Liver (tissue), 9 donors: ENCODE data around the gene ARPC1A. TPM values are rescaled to one million over a fixed set of nuclear protein-coding genes. Genes with fewer than 3 reads are reported as not detected.
A peak's percentile ranks its signal among the peaks of the same experiment; 100 is the strongest.

Experiments
- DNase-seq: peaks from one replicate; pipeline ENCODE4 v3.0.0-alpha.2; 2017; ENCODE audit warnings: low spot score
- H3K27ac ChIP-seq, 2 donors: one replicate each; pipeline ENCODE4 v1.7.0; 2013; ENCODE audit warnings: inconsistent platforms in 2 of 2, low read length in 2 of 2, control low read depth in 1 of 2, low read depth in 1 of 2, mild to moderate bottlenecking in 1 of 2
- H3K27me3 ChIP-seq, 4 donors: one replicate each; pipeline versions ENCODE4 v1.6.1 to v1.7.0; 2013; ENCODE audit warnings: low read length in 3 of 4, inconsistent platforms in 1 of 4, mild to moderate bottlenecking in 1 of 4, moderate library complexity in 1 of 4; ENCODE audit not compliant: control insufficient read depth in 4 of 4, insufficient read depth in 4 of 4
- H3K36me3 ChIP-seq, 4 donors: one replicate each; pipeline versions ENCODE4 v1.6.1 to v1.7.0; 2013; ENCODE audit warnings: low read length in 3 of 4, mild to moderate bottlenecking in 3 of 4, low read depth in 1 of 4, moderate library complexity in 1 of 4; ENCODE audit not compliant: control insufficient read depth in 4 of 4, insufficient read depth in 3 of 4
- H3K4me1 ChIP-seq, 4 donors: one replicate each; pipeline versions ENCODE4 v1.6.1 to v1.7.0; 2013; ENCODE audit warnings: low read length in 3 of 4, mild to moderate bottlenecking in 3 of 4, moderate library complexity in 1 of 4; ENCODE audit not compliant: control insufficient read depth in 4 of 4, insufficient read depth in 4 of 4
- H3K4me3 ChIP-seq, 3 donors: one replicate each; pipeline versions ENCODE4 v1.6.1 to v1.7.0; 2013; ENCODE audit warnings: low read length in 3 of 3, control low read depth in 1 of 3, low read depth in 1 of 3, mild to moderate bottlenecking in 1 of 3
- H3K9ac ChIP-seq, 2 donors: one replicate each; pipeline ENCODE4 v1.7.0; 2013; ENCODE audit warnings: low read length in 2 of 2, mild to moderate bottlenecking in 2 of 2, moderate library complexity in 2 of 2, control low read depth in 1 of 2, low read depth in 1 of 2
- H3K9me3 ChIP-seq, 4 donors: one replicate each; pipeline versions ENCODE4 v1.6.1 to v1.7.0; 2013; ENCODE audit warnings: low read length in 3 of 4; ENCODE audit not compliant: control insufficient read depth in 4 of 4
- EGR1 ChIP-seq, 2 donors: IDR thresholded peaks; 2 replicates each; pipeline ENCODE4 v1.6.1; 2016 to 2018; ENCODE audit warnings: antibody characterized with exemption in 2 of 2, low read depth in 2 of 2
- FOXA1 ChIP-seq: IDR thresholded peaks from 2 replicates; pipeline ENCODE4 v1.6.1; 2016; ENCODE audit warnings: antibody characterized with exemption
- HNF4A ChIP-seq, 2 donors: conservative IDR thresholded peaks; 2 replicates each; pipeline ENCODE4 v1.6.1; 2016; ENCODE audit warnings: antibody characterized with exemption in 2 of 2, mild to moderate bottlenecking in 2 of 2
- JUND ChIP-seq, 2 donors: IDR thresholded peaks; 2 replicates each; pipeline ENCODE4 v1.6.1; 2016; ENCODE audit warnings: antibody characterized with exemption in 2 of 2
- NR2F2 ChIP-seq: IDR thresholded peaks from 2 replicates; pipeline ENCODE4 v1.6.1; 2016; ENCODE audit warnings: antibody characterized with exemption
- RAD21 ChIP-seq, 2 donors: IDR thresholded peaks; 2 replicates each; pipeline ENCODE4 v1.6.1; 2016; ENCODE audit warnings: antibody characterized with exemption in 2 of 2, mild to moderate bottlenecking in 2 of 2
- RXRA ChIP-seq, 2 donors: IDR thresholded peaks; 2 replicates each; pipeline ENCODE4 v1.6.1; 2017 to 2018; ENCODE audit warnings: antibody characterized with exemption in 2 of 2, mild to moderate bottlenecking in 1 of 2
- SP1 ChIP-seq: IDR thresholded peaks from 2 replicates; pipeline ENCODE4 v1.6.1; 2018; ENCODE audit warnings: antibody characterized with exemption, mild to moderate bottlenecking
- TAF1 ChIP-seq: conservative IDR thresholded peaks from 2 replicates; pipeline ENCODE4 v1.6.1; 2016; ENCODE audit warnings: antibody characterized with exemption, mild to moderate bottlenecking
- YY1 ChIP-seq: IDR thresholded peaks from 2 replicates; pipeline ENCODE4 v1.6.1; 2016; ENCODE audit warnings: antibody characterized with exemption, mild to moderate bottlenecking
- WGBS: extraction: QIAGEN DNeasy Blood & Tissue Kit; methylation state at CpG from one replicate; pipeline ENCODE4 v1.1.7; 2013; 5-methylcytosine and 5-hydroxymethylcytosine counted together
- polyA plus RNA-seq, 2 donors: library from polyadenylated mRNA; stranded (reverse) in 1 of 2; unstranded in 1 of 2; fragments of 200-250 nt in 1 of 2; fragments of >200 nt in 1 of 2; fragmentation: Nextera tagmentation in 1 of 2; extraction: Ambion mirVana in 1 of 2; gene quantifications; one replicate each; pipeline versions ENCODE4 v1.2.1 to v1.2.3, GENCODE V29; 2013 to 2015
- total RNA-seq, 2 donors: library from RNA; depleted of rRNA; stranded (reverse); fragments of >200 nt; gene quantifications; one replicate each; pipeline ENCODE4 v1.2.3, GENCODE V29; 2014
- TF ChIP-seq, protein P1 (sequence below): fragments of 150-350 bp; IDR thresholded peaks from 2 replicates; pipeline ENCODE4 v1.5.1; 2017; ENCODE audit warnings: improper control_type of control experiment, low read depth, low read length; ENCODE audit not compliant: missing input control
- TF ChIP-seq, protein P2 (sequence below): IDR thresholded peaks from 2 replicates; pipeline ENCODE4 v1.6.1; 2016; ENCODE audit warnings: antibody characterized with exemption
- TF ChIP-seq, protein P3 (sequence below): IDR thresholded peaks from 2 replicates; pipeline ENCODE4 v1.6.1; 2016; ENCODE audit warnings: antibody characterized with exemption
- donor health status: healthy.
- donor health status: healthy.
- donor health status: healthy.
- donor health status: healthy.
- donor health status: healthy.

The ARPC1A gene
- total and polyA plus RNA-seq, 4 donors: 46.7 to 84.0 (median 60.8) TPM

DNA sequence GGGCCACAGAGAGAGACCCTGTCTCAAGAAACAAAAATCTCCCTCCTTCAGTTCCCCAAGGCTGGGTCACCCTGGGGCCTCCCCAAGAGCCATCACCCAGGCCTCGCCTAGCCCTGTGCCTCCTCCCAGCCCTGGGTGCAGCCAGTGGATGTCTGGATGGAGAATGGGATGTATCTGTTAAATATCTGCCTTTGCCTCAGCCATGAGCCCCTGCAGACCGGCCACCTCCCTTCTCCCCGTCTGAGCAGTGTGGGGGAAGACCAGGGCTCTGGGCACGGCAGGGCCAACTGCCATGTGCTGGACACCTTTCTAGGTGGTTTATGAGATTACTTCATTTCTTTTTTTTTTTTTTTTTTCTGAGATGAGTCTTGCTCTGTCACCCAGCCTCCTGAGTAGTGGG lies 58.8 kb downstream of the ARPC1A start:
- TF ChIP-seq YY1 (no peak), SP1 (no peak), TAF1 (no peak), FOXA1 (no peak), NR2F2 (no peak), EGR1 (IDR thresholded peaks at IDR 0.05; ENCODE audit: low read depth in 2 of 2) (no peak), JUND (IDR thresholded peaks at IDR 0.05) (no peak), RXRA (IDR thresholded peaks at IDR 0.05) (no peak)
- TF ChIP-seq, protein P1, sequence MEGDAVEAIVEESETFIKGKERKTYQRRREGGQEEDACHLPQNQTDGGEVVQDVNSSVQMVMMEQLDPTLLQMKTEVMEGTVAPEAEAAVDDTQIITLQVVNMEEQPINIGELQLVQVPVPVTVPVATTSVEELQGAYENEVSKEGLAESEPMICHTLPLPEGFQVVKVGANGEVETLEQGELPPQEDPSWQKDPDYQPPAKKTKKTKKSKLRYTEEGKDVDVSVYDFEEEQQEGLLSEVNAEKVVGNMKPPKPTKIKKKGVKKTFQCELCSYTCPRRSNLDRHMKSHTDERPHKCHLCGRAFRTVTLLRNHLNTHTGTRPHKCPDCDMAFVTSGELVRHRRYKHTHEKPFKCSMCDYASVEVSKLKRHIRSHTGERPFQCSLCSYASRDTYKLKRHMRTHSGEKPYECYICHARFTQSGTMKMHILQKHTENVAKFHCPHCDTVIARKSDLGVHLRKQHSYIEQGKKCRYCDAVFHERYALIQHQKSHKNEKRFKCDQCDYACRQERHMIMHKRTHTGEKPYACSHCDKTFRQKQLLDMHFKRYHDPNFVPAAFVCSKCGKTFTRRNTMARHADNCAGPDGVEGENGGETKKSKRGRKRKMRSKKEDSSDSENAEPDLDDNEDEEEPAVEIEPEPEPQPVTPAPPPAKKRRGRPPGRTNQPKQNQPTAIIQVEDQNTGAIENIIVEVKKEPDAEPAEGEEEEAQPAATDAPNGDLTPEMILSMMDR: no peak
- TF ChIP-seq, protein P2, sequence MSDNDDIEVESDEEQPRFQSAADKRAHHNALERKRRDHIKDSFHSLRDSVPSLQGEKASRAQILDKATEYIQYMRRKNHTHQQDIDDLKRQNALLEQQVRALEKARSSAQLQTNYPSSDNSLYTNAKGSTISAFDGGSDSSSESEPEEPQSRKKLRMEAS: no peak
- TF ChIP-seq, protein P3, sequence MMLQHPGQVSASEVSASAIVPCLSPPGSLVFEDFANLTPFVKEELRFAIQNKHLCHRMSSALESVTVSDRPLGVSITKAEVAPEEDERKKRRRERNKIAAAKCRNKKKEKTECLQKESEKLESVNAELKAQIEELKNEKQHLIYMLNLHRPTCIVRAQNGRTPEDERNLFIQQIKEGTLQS: no peak
- no peak overlapping the region for H3K27ac ChIP-seq
- 93% methylated on average over 4 of the region's 4 CpGs for WGBS
- no peak overlapping the region for H3K4me3 ChIP-seq
- peaks cover 0 to 21% (median 2%) of the 10 kb centered on the region in 4 donors for H3K36me3 ChIP-seq
- DNase-seq: no peak
- no peaks in the 10 kb centered on the region for H3K9me3 ChIP-seq
- H3K9ac ChIP-seq: no peak overlapping the region
- no peaks in the 10 kb centered on the region for H3K27me3 ChIP-seq
- H3K4me1 ChIP-seq: peaks cover 13 to 23% (median 17%) of the 10 kb centered on the region in 4 donors

DNA sequence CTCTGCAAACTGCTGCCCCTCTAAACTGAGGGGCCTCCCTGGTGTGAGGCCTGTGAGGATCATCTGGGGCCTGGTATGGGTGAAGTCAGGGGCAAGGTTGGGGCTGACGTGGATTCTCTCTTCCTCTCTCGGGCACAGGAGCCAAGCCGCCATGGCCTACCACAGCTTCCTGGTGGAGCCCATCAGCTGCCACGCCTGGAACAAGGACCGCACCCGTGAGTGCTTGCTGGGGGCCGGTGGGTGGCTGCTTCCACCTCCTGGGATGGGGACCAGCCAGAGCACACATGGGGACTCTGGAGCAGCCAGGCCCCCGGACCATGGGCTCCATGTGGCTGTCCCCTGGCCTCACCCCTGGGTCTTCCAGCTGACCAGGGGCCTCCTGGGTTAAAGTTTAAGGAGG lies 59.9 kb downstream of the ARPC1A start:
- Histone ChIP-seq H3K27ac (no peak overlapping the region), H3K4me3 (no peak overlapping the region), H3K27me3 (no peaks in the 10 kb centered on the region), H3K9ac (no peak overlapping the region), H3K9me3 (no peaks in the 10 kb centered on the region), H3K4me1 (peaks cover 11 to 15% (median 13%) of the 10 kb centered on the region in 4 donors), H3K36me3 (peaks cover 0 to 27% (median 4%) of the 10 kb centered on the region in 4 donors)
- DNase-seq: no peak
- 83% methylated on average over 8 of the region's 8 CpGs for WGBS
- TF ChIP-seq RXRA (IDR thresholded peaks at IDR 0.05): no peak
- TF ChIP-seq HNF4A (conservative IDR thresholded peaks at IDR 0.05): no peak
- no peak for TF ChIP-seq JUND (IDR thresholded peaks at IDR 0.05)
- no peak for TF ChIP-seq NR2F2

DNA sequence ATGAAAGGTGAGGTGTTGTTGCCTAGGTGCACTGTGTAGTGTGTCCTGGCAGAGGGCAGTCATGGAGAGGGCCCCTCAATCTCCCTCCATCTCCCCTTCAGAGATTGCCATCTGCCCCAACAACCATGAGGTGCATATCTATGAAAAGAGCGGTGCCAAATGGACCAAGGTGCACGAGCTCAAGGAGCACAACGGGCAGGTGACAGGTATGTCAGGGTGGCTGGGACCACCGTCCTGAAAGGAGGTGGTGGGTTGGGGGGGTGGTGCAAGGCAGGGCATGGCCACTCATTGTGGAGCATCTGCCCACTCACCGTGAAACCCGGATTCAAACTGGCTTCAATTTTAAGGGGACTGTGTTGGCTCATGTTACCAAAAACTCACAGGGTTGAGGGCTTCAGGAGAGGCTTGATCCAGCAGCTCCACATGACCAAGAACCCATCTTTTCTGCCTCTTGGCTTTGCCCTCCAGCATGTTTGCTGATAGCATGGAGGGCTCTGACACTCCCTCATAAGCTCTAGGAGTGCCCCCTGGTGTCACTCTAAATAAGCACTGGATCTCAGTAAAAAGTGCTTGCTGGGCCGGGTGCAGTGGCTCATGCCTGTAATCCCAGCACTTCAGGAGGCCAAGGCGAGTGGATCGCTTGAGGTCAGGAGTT lies 61.0 kb downstream of the ARPC1A start:
- Histone ChIP-seq H3K36me3 (peaks cover 4 to 34% (median 9%) of the 10 kb centered on the region in 4 donors), H3K9me3 (no peaks in the 10 kb centered on the region), H3K27me3 (no peaks in the 10 kb centered on the region), H3K9ac (no peak overlapping the region), H3K27ac (no peak overlapping the region), H3K4me3 (no peak overlapping the region), H3K4me1 (peaks cover 0 to 3% (median 2%) of the 10 kb centered on the region in 4 donors)
- no peak for DNase-seq
- 93% methylated on average over 9 of the region's 9 CpGs for WGBS
- no peak for TF ChIP-seq JUND (IDR thresholded peaks at IDR 0.05)
- peak; percentile 53 to 68 for TF ChIP-seq RAD21 (IDR thresholded peaks at IDR 0.05)
